ENCODE measurements around the gene MPC1L. TPM values are rescaled to one million over a fixed set of nuclear protein-coding genes. Genes with fewer than 3 reads are reported as not detected.
A peak's percentile ranks its signal among the peaks of the same experiment; 100 is the strongest.
"Not testable (repeated sequence)": the region's sequence is repeated elsewhere in the genome, so short reads cannot be mapped to it uniquely, and the experiment has no call there.

MPC1L gene
- total RNA-seq = not detected
- not detected for polyA plus RNA-seq
- long read RNA-seq, donor 1 = 0 reads
- long read RNA-seq, donor 2 = 0 reads
- long read RNA-seq, donor 3 = 0 reads

DNA sequence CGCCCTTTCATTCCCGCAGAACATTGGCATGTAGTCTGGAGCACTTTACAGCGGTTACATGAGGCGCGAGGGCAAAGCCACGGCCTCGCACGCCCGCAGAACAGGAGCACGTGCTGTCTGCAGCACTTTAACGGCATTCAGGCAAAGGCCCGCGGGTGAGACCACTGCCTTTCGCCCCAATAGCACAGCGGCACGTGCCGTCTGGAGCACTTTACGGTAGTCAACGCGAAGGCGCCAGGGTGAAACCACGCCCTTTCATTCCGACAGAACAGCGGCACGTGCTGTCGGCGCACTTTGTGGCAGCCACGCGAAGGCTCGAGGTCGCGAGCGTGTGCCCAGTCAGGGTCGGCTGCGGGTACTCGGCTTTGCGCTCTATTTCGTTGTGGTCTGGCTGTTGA is at the start of gene MPC1L:
Gene MPC1L (plus strand): TSS at position 290 of the 398 bp plus-strand sequence. CDS start 138 bp downstream, outside the sequence.
- DNase-seq = no peak
- H3K4me3 ChIP-seq = no peak within 1 kb of the TSS
- peaks cover 0 to 25% (median 7%) of the 10 kb centered on the region in 9 donors for H3K36me3 ChIP-seq
- no peak for ATAC-seq
- intact Hi-C loops (cut with DNase I) = no loop called here
- peaks cover 0 to 10% (median 0%) of the 10 kb centered on the region in 9 donors for H3K27me3 ChIP-seq
- 92 to 96% (median 93%) methylated on average over 19 to 38 of the region's 38 CpGs for WGBS, 4 donors
- H3K27ac ChIP-seq = no peak within 1 kb of the TSS
- TF ChIP-seq, protein P1, sequence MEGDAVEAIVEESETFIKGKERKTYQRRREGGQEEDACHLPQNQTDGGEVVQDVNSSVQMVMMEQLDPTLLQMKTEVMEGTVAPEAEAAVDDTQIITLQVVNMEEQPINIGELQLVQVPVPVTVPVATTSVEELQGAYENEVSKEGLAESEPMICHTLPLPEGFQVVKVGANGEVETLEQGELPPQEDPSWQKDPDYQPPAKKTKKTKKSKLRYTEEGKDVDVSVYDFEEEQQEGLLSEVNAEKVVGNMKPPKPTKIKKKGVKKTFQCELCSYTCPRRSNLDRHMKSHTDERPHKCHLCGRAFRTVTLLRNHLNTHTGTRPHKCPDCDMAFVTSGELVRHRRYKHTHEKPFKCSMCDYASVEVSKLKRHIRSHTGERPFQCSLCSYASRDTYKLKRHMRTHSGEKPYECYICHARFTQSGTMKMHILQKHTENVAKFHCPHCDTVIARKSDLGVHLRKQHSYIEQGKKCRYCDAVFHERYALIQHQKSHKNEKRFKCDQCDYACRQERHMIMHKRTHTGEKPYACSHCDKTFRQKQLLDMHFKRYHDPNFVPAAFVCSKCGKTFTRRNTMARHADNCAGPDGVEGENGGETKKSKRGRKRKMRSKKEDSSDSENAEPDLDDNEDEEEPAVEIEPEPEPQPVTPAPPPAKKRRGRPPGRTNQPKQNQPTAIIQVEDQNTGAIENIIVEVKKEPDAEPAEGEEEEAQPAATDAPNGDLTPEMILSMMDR (IDR thresholded peaks at IDR 0.05) = no peak
- TF ChIP-seq POLR2A (IDR thresholded peaks at IDR 0.05) = no peak
- peaks cover 0 to 11% (median 0%) of the 10 kb centered on the region in 12 donors for H3K9me3 ChIP-seq
- H3K4me1 ChIP-seq = no peaks in the 10 kb centered on the region

- Histone ChIP-seq H3K36me3 (no peaks in the 10 kb centered on the region), H3K27me3 (peaks cover 0 to 45% (median 0%) of the 10 kb centered on the region in 9 donors), H3K4me1 (peaks cover 0 to 5% (median 0%) of the 10 kb centered on the region in 12 donors), H3K27ac (no peak overlapping the region), H3K4me3 (no peak overlapping the region), H3K9me3 (no peaks in the 10 kb centered on the region)
- intact Hi-C loops (cut with DNase I) = no loop called here
- DNase-seq = no peak
- TF ChIP-seq, protein P1 (IDR thresholded peaks at IDR 0.05) = peak in 5 of 12 donors; percentile 19 to 51 (median 26)
- TF ChIP-seq POLR2A (IDR thresholded peaks at IDR 0.05) = no peak
- 50 to 69% (median 63%) methylated on average over 2 of the region's 2 CpGs for WGBS, 4 donors
- no peak for ATAC-seq
These were observed 49.5 kb upstream of the MPC1L start for GRCh38 chrX:40573763-40574162.

- H3K9me3 ChIP-seq; H3K27ac ChIP-seq; H3K4me3 ChIP-seq; DNase-seq; ATAC-seq; H3K4me1 ChIP-seq; intact Hi-C loops (cut with DNase I); H3K36me3 ChIP-seq: not testable (repeated sequence)
- H3K27me3 ChIP-seq = peaks cover 0 to 33% (median 0%) of the 10 kb centered on the region in 9 donors
- 43 to 64% (median 57%) methylated on average over 2 of the region's 2 CpGs for WGBS, 4 donors
These were observed 47.8 kb upstream of the MPC1L start for GRCh38 chrX:40575411-40575810.

- Histone ChIP-seq H3K27ac (no peak overlapping the region), H3K27me3 (peaks cover 0 to 36% (median 0%) of the 10 kb centered on the region in 9 donors), H3K36me3 (no peaks in the 10 kb centered on the region), H3K9me3 (peaks cover 0 to 9% (median 0%) of the 10 kb centered on the region in 12 donors), H3K4me3 (no peak overlapping the region), H3K4me1 (peaks cover 0 to 5% (median 0%) of the 10 kb centered on the region in 12 donors)
- TF ChIP-seq POLR2A (IDR thresholded peaks at IDR 0.05) = no peak
- TF ChIP-seq, protein P1 (IDR thresholded peaks at IDR 0.05) = no peak
- ATAC-seq (no peak), DNase-seq (no peak)
- intact Hi-C loops (cut with DNase I) = no loop called here
- 72 to 79% (median 75%) methylated on average over 3 of the region's 3 CpGs for WGBS, 4 donors
These were observed 46.9 kb upstream of the MPC1L start for GRCh38 chrX:40576291-40576690.
